ENCODE results near the gene TWSG1. TPM values are rescaled to one million over a fixed set of nuclear protein-coding genes. Genes with fewer than 3 reads are reported as not detected.

TWSG1 gene
- total RNA-seq, 1 donor from 2014 or later: 20.0 TPM

DNA sequence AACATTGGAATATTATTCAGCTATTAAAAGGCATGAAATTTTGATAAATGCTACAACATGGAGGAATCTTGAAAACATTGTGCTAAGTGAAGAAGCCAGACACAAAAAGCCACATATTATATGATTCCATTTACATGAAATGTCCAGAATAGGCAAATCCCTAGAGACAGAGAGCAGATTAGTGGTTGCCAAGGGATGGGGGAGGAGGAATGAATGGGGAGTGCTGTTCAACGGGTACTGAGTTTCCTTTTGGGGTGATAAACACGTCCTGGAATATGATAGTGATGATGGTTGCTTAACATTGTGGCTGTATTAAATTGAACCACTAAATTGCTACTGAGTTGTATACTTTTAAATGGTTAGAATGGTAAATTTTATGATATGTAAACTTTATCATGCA lies 8.9 kb upstream of the TWSG1 start:
- DNase-seq (ENCODE audit: low spot score): no peak
- TF ChIP-seq, protein P1, sequence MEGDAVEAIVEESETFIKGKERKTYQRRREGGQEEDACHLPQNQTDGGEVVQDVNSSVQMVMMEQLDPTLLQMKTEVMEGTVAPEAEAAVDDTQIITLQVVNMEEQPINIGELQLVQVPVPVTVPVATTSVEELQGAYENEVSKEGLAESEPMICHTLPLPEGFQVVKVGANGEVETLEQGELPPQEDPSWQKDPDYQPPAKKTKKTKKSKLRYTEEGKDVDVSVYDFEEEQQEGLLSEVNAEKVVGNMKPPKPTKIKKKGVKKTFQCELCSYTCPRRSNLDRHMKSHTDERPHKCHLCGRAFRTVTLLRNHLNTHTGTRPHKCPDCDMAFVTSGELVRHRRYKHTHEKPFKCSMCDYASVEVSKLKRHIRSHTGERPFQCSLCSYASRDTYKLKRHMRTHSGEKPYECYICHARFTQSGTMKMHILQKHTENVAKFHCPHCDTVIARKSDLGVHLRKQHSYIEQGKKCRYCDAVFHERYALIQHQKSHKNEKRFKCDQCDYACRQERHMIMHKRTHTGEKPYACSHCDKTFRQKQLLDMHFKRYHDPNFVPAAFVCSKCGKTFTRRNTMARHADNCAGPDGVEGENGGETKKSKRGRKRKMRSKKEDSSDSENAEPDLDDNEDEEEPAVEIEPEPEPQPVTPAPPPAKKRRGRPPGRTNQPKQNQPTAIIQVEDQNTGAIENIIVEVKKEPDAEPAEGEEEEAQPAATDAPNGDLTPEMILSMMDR (IDR thresholded peaks at IDR 0.05; ENCODE audit: unreplicated experiment): no peak
- no peaks in the 10 kb centered on the region for H3K36me3 Mint-ChIP-seq (ENCODE audit: low read depth, unreplicated experiment)
- H3K27me3 Mint-ChIP-seq (ENCODE audit: unreplicated experiment): peaks cover 8% of the 10 kb centered on the region
- H3K4me1 Mint-ChIP-seq (ENCODE audit: unreplicated experiment): peaks cover 4% of the 10 kb centered on the region
- H3K4me3 Mint-ChIP-seq (ENCODE audit: unreplicated experiment): no peak overlapping the region
- no peaks in the 10 kb centered on the region for H3K9me3 Mint-ChIP-seq (ENCODE audit: unreplicated experiment)
- no peak overlapping the region for H3K27ac Mint-ChIP-seq (ENCODE audit: unreplicated experiment)

DNA sequence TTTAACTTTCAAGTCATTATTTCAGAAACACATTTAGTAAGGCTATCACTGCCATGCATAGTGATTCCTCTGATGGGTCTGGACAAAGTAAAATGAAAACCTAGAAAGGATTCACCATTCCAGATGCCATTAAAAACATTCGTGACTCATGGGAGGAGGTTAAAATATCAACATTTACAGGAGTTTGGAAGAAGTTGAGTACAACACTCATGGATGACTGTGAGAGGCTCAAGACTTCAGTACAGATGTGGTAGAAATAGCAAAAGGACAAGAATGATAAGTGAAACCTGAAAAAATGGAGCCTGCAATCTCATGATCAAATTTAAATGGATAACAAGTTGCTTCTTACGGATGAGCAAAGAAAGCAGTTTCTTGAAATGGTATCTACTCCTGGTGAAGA lies 5.8 kb upstream of the TWSG1 start:
- no peak for DNase-seq (ENCODE audit: low spot score)
- Mint-ChIP-seq H3K27me3 (ENCODE audit: unreplicated experiment) (peaks cover 4% of the 10 kb centered on the region), H3K27ac (ENCODE audit: unreplicated experiment) (no peak overlapping the region), H3K4me3 (ENCODE audit: unreplicated experiment) (no peak overlapping the region), H3K9me3 (ENCODE audit: unreplicated experiment) (no peaks in the 10 kb centered on the region), H3K4me1 (ENCODE audit: unreplicated experiment) (no peaks in the 10 kb centered on the region), H3K36me3 (ENCODE audit: low read depth, unreplicated experiment) (no peaks in the 10 kb centered on the region)
- TF ChIP-seq, protein P1 (IDR thresholded peaks at IDR 0.05; ENCODE audit: unreplicated experiment): no peak

DNA sequence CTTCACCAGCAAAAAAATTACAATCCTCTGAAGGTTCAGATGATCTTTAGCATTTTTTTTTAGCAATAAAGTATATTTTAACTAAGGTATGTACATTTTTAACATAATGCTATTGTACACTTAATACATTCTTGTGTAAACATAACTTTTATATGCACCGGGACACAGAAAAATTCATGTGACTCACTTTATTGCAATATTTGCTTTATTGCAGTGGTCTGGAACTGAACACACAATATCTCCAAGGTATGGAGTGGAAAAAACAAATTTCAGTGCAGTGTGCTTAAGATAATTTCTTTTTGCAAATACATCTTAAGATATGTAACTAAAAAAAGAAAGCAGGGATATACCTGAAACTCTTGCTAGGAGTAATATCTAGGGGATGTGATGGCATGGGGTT lies 5.1 kb upstream of the TWSG1 start:
- DNase-seq (ENCODE audit: low spot score): no peak
- Mint-ChIP-seq H3K27ac (ENCODE audit: unreplicated experiment) (no peak overlapping the region), H3K4me3 (ENCODE audit: unreplicated experiment) (no peak overlapping the region), H3K27me3 (ENCODE audit: unreplicated experiment) (peaks cover 4% of the 10 kb centered on the region), H3K4me1 (ENCODE audit: unreplicated experiment) (no peaks in the 10 kb centered on the region), H3K9me3 (ENCODE audit: unreplicated experiment) (no peaks in the 10 kb centered on the region), H3K36me3 (ENCODE audit: low read depth, unreplicated experiment) (no peaks in the 10 kb centered on the region)
- TF ChIP-seq, protein P1 (IDR thresholded peaks at IDR 0.05; ENCODE audit: unreplicated experiment): no peak

DNA sequence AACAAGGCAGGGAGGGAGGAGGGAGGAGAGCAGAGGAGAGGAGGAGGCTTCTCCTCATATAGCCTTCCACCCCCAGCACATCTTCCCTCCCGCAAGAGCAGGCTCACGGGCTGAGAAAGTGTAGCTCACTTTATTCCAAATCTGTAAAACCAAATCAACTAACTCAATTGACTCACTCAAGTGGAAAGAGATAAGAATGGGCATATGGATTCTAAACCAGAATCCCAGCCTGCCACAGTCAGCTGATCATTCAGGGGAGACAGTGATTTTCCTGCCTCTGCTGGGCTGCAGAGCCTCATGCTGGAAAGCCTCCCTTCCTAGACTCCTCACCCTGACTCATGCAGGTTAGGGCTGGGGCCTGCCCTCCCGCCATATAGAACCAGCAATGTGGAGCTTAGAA lies 4.2 kb upstream of the TWSG1 start:
- H3K27ac Mint-ChIP-seq (ENCODE audit: unreplicated experiment): no peak overlapping the region
- no peaks in the 10 kb centered on the region for H3K36me3 Mint-ChIP-seq (ENCODE audit: low read depth, unreplicated experiment)
- TF ChIP-seq, protein P1 (IDR thresholded peaks at IDR 0.05; ENCODE audit: unreplicated experiment): no peak
- H3K9me3 Mint-ChIP-seq (ENCODE audit: unreplicated experiment): no peaks in the 10 kb centered on the region
- no peak overlapping the region for H3K4me3 Mint-ChIP-seq (ENCODE audit: unreplicated experiment)
- no peaks in the 10 kb centered on the region for H3K4me1 Mint-ChIP-seq (ENCODE audit: unreplicated experiment)
- peaks cover 4% of the 10 kb centered on the region for H3K27me3 Mint-ChIP-seq (ENCODE audit: unreplicated experiment)
- DNase-seq (ENCODE audit: low spot score): no peak

DNA sequence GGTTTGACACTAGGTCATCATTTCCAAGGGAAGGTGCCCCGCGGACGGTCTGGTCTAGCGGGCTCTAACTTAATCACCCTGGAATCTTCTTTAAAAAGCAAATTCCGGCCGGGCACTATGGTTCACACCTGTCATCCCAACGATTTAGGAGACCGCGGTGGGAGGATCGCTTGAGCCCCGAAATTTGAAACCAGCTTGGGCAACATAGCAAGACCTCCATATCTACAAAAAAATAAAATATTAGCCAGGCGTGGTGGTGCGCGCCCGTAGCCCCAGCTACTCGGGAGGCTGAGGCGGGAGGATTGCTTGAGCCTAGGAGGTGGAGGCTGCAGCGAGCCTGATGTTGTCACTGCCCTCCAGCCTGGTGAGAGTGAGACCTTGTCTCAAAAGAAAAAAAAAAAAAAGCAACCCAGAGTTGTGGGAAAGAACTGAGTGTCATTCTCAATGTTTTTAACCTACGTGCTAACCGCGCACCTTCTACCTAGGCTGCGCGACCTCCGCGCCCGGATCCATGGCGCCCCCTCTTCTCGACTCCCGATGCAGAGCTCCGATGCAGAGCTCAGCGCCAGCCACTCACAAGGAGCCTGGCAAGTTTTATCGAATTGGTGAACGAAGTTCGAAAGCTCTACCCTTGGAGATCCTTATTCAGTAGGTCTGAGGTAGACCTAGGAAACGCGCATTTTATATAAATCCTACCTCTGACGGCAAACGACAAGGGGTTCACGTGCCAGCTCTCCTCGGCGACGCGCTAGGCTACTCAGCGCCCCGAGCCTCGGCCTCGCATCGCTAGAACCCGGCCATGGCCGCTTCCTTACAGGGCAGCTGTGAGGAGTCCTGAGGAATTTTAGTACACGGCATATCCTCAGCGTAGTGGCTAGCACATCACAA lies 888 bp upstream of the TWSG1 start:
- Mint-ChIP-seq H3K9me3 (ENCODE audit: unreplicated experiment) (no peaks in the 10 kb centered on the region), H3K4me3 (ENCODE audit: unreplicated experiment) (peak overlapping the region; percentile 88), H3K27me3 (ENCODE audit: unreplicated experiment) (no peaks in the 10 kb centered on the region), H3K27ac (ENCODE audit: unreplicated experiment) (peak overlapping the region; percentile 10), H3K4me1 (ENCODE audit: unreplicated experiment) (no peaks in the 10 kb centered on the region), H3K36me3 (ENCODE audit: low read depth, unreplicated experiment) (peaks cover 4% of the 10 kb centered on the region)
- no peak for DNase-seq (ENCODE audit: low spot score)
- TF ChIP-seq, protein P1 (IDR thresholded peaks at IDR 0.05; ENCODE audit: unreplicated experiment): no peak

Data from endothelial cell (in vitro differentiated cells).